H9 (cell line): Measurements from ENCODE around the gene URAD. TPM values are rescaled to one million over a fixed set of nuclear protein-coding genes. Genes with fewer than 3 reads are reported as not detected.

Experiments
- DNase-seq: peaks from one replicate; pipeline ENCODE4 v3.0.0-alpha.2; 2017
- H2AFZ ChIP-seq: one replicate; pipeline ENCODE4 v1.6.1; 2013; ENCODE audit warnings: mild to moderate bottlenecking, low read length, control low read depth, moderate library complexity
- H2AK5ac ChIP-seq: 2 replicates; pipeline ENCODE4 v1.6.1; 2013; ENCODE audit warnings: low read length, control low read depth, mixed read lengths; ENCODE audit not compliant: insufficient read length
- H2BK120ac ChIP-seq: one replicate; pipeline ENCODE4 v1.6.1; 2013; ENCODE audit warnings: low read depth, mild to moderate bottlenecking, low read length, control low read depth, inconsistent platforms; ENCODE audit not compliant: poor library complexity, severe bottlenecking
- H2BK12ac ChIP-seq: 2 replicates; pipeline ENCODE4 v1.6.1; 2013; ENCODE audit warnings: low read length, control low read depth, mixed read lengths, low read depth; ENCODE audit not compliant: insufficient read length
- H2BK15ac ChIP-seq: 2 replicates; pipeline ENCODE4 v1.6.1; 2013; ENCODE audit warnings: low read depth, low read length, control low read depth
- H2BK20ac ChIP-seq: one replicate; pipeline ENCODE4 v1.6.1; 2013; ENCODE audit warnings: low read depth, mild to moderate bottlenecking, low read length, control low read depth, inconsistent platforms; ENCODE audit not compliant: poor library complexity, severe bottlenecking
- H2BK5ac ChIP-seq: 2 replicates; pipeline ENCODE4 v1.6.1; 2013; ENCODE audit warnings: low read length, control low read depth, mixed read lengths; ENCODE audit not compliant: insufficient read length
- H3K14ac ChIP-seq: 2 replicates; pipeline ENCODE4 v1.6.1; 2013; ENCODE audit warnings: low read length, control low read depth; ENCODE audit not compliant: insufficient read depth
- H3K18ac ChIP-seq: 2 replicates; pipeline ENCODE4 v1.6.1; 2013; ENCODE audit warnings: low read depth, mild to moderate bottlenecking, mixed read lengths, low read length, control low read depth; ENCODE audit not compliant: insufficient read length
- H3K23ac ChIP-seq: 2 replicates; pipeline ENCODE4 v1.6.1; 2013; ENCODE audit warnings: low read length, control low read depth, mixed read lengths, low read depth; ENCODE audit not compliant: insufficient read length
- H3K23me2 ChIP-seq: 2 replicates; pipeline ENCODE4 v1.6.1; 2013; ENCODE audit warnings: low read depth, mild to moderate bottlenecking, mixed read lengths, low read length, control low read depth; ENCODE audit not compliant: insufficient read length, poor library complexity, severe bottlenecking
- H3K27ac ChIP-seq: 2 replicates; pipeline ENCODE4 v1.5.1; 2013; ENCODE audit warnings: low read length, control low read depth, mixed read lengths, low read depth; ENCODE audit not compliant: insufficient read length
- H3K27me3 ChIP-seq: 2 replicates; pipeline ENCODE4 v1.6.1; 2013; ENCODE audit warnings: low read length, control low read depth, inconsistent platforms; ENCODE audit not compliant: insufficient read depth
- H3K4ac ChIP-seq: 2 replicates; pipeline ENCODE4 v1.6.1; 2013; ENCODE audit warnings: low read depth, mild to moderate bottlenecking, control low read depth, inconsistent platforms, low read length, moderate library complexity
- H3K4me1 ChIP-seq: 2 replicates; pipeline ENCODE4 v1.6.1; 2013; ENCODE audit warnings: low read length, control low read depth, inconsistent platforms; ENCODE audit not compliant: insufficient read depth
- H3K4me2 ChIP-seq: 2 replicates; pipeline ENCODE4 v1.6.1; 2013; ENCODE audit warnings: low read length, control low read depth, mixed read lengths; ENCODE audit not compliant: insufficient read length, insufficient read depth
- H3K56ac ChIP-seq: 2 replicates; pipeline ENCODE4 v1.6.1; 2013; ENCODE audit warnings: low read depth, mild to moderate bottlenecking, mixed read lengths, low read length, control low read depth; ENCODE audit not compliant: insufficient read length
- H3K79me1 ChIP-seq: 2 replicates; pipeline ENCODE4 v1.6.1; 2013; ENCODE audit warnings: low read depth, mild to moderate bottlenecking, moderate library complexity, low read length, control low read depth, inconsistent platforms; ENCODE audit not compliant: insufficient read depth, poor library complexity, severe bottlenecking
- H3K79me2 ChIP-seq: 2 replicates; pipeline ENCODE4 v1.6.1; 2013; ENCODE audit warnings: low read length, control low read depth, inconsistent platforms; ENCODE audit not compliant: insufficient read depth
- H3K9ac ChIP-seq: 2 replicates; pipeline ENCODE4 v1.6.1; 2013; ENCODE audit warnings: low read length, control low read depth, mixed read lengths; ENCODE audit not compliant: insufficient read length; ENCODE audit errors: extremely low read depth
- H3K9me3 ChIP-seq: one replicate; pipeline ENCODE4 v1.6.1; 2013; ENCODE audit warnings: low read depth, low read length, inconsistent platforms; ENCODE audit not compliant: control insufficient read depth
- H3T11ph ChIP-seq: one replicate; pipeline ENCODE4 v1.6.1; 2013; ENCODE audit warnings: mild to moderate bottlenecking, low read length, control low read depth, inconsistent platforms
- H4K20me1 ChIP-seq: one replicate; pipeline ENCODE4 v1.6.1; 2013; ENCODE audit not compliant: control insufficient read depth, insufficient read length, insufficient read depth
- H4K5ac ChIP-seq: 2 replicates; pipeline ENCODE4 v1.6.1; 2013; ENCODE audit warnings: low read depth, mild to moderate bottlenecking, mixed read lengths, low read length, control low read depth; ENCODE audit not compliant: insufficient read length
- H4K8ac ChIP-seq: replicated peaks from 2 replicates; pipeline ENCODE4 v1.6.1; 2013; ENCODE audit warnings: low read length, control low read depth, mixed read lengths, low read depth; ENCODE audit not compliant: insufficient read length
- H4K91ac ChIP-seq: 2 replicates; pipeline ENCODE4 v1.6.1; 2013; ENCODE audit warnings: low read depth, mild to moderate bottlenecking, moderate library complexity, mixed read lengths, low read length, control low read depth; ENCODE audit not compliant: insufficient read length
- H3K27ac Mint-ChIP-seq, 3 experiments: 2 replicates in 2 of 3; 3 replicates in 1 of 3; pipeline ENCODE4 v1.8.0; 2020 to 2021; ENCODE audit warnings: mixed read lengths in 3 of 3, mild to moderate bottlenecking in 1 of 3, moderate library complexity in 1 of 3
- H3K27me3 Mint-ChIP-seq: 2 replicates; pipeline ENCODE4 v1.8.0; 2021; ENCODE audit warnings: low read depth, mild to moderate bottlenecking, moderate library complexity, mixed read lengths
- H3K36me3 Mint-ChIP-seq, 3 experiments: 2 replicates in 2 of 3; 3 replicates in 1 of 3; pipeline ENCODE4 v1.8.0; 2020 to 2021; ENCODE audit warnings: low read depth in 3 of 3, mixed read lengths in 3 of 3; ENCODE audit not compliant: insufficient read depth in 1 of 3
- H3K4me1 Mint-ChIP-seq, 2 experiments: 2 replicates each; pipeline ENCODE4 v1.8.0; 2020; ENCODE audit warnings: mixed read lengths in 2 of 2
- H3K4me3 Mint-ChIP-seq, 2 experiments: 2 replicates in 1 of 2; 3 replicates in 1 of 2; pipeline ENCODE4 v1.8.0; 2020 to 2021; ENCODE audit warnings: mild to moderate bottlenecking in 2 of 2, mixed read lengths in 2 of 2, moderate library complexity in 1 of 2
- H3K9me3 Mint-ChIP-seq, 2 experiments: 2 replicates in 1 of 2; 3 replicates in 1 of 2; pipeline ENCODE4 v1.8.0; 2020; ENCODE audit warnings: mild to moderate bottlenecking in 2 of 2, mixed read lengths in 2 of 2, moderate library complexity in 1 of 2
- WGBS: extraction: QIAGEN DNeasy Blood & Tissue Kit; methylation state at CpG from one replicate; pipeline ENCODE4 v1.1.7; 2013; ENCODE audit warnings: missing lambda C conversion rate, low lambda C conversion rate, mixed read lengths; ENCODE audit not compliant: insufficient read length; ENCODE audit errors: extremely low coverage; 5-methylcytosine and 5-hydroxymethylcytosine counted together
- total RNA-seq: library from RNA; stranded (reverse); gene quantifications from 2 replicates; pipeline ENCODE4 v1.2.1, GENCODE V29; 2021
- TF ChIP-seq, protein P1 (sequence below): fragments of 200-600 bp; sonication (generic); conservative IDR thresholded peaks from 3 replicates; pipeline ENCODE4 v1.8.0; 2021; ENCODE audit warnings: antibody characterized with exemption, mild to moderate bottlenecking

Gene URAD
- total RNA-seq, 1 experiment from 2014 or later = not detected

DNA sequence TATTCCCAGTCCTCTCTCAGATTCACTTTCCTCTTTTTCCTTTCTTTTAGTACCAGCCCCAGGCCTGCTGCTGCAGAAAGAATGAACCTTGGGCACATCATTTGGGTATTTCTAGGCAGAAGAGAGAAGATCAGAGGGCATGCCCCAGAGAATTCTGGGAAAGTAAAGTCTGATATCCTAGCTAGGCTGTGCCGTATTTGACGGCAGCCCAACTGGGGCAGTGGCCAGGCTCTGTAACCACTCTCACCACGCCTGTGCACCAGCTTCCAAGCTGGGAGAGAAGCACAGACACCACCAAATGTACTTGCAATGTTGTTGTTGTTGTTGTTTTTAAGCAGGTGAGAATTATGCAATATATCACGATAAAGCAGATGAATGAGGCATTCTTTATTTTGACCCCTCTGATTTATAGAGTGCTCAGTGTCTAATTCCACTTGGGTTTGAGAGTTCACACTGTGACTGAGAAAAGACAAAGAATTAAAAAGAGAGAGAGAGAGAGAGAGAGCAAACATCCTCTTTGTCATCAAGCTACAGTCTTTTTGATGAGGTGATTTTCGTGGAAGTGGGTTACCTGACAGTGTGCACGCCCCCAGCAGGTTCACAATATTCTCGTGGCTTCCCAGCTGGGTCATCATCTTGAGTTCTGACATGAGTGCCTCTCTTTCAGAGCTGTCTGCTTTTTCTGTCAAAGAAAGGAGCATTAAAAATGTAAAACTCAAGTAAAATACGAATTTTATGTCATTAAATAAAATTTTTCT, 39.3 kb upstream of the URAD start:
- WGBS = no CpG with 5 or more reads among the region's 8 CpGs

More for the DNA sequence above, 39.3 kb upstream of the URAD start:
- Histone ChIP-seq H2BK12ac (no peak overlapping the region), H3K4me2 (no peak overlapping the region), H3K56ac (no peak overlapping the region), H2BK15ac (no peak overlapping the region), H2AFZ (no peak overlapping the region), H2BK5ac (no peak overlapping the region), H2AK5ac (no peak overlapping the region), H3K9me3 (no peaks in the 10 kb centered on the region), H4K91ac (no peak overlapping the region), H3K14ac (no peak overlapping the region), H3K23ac (no peak overlapping the region), H3K79me2 (no peaks in the 10 kb centered on the region), H3K4me1 (peaks cover 4% of the 10 kb centered on the region; the same call in 1 of the 2 replicates), H4K20me1 (no peaks in the 10 kb centered on the region), H3K27me3 (no peaks in the 10 kb centered on the region), H2BK120ac (no peak overlapping the region), H3K23me2 (no peaks in the 10 kb centered on the region), H4K8ac (no peak overlapping the region), H3K79me1 (no peaks in the 10 kb centered on the region), H4K5ac (no peak overlapping the region), H3T11ph (no peak overlapping the region), H3K4ac (no peak overlapping the region), H3K9ac (no peak overlapping the region), H3K27ac (no peak overlapping the region), H3K18ac (no peak overlapping the region), H2BK20ac (no peak overlapping the region)
- DNase-seq = no peak
- Mint-ChIP-seq H3K27ac (no peak overlapping the region; a peak in 1 of 7 replicates), H3K9me3 (no peaks in the 10 kb centered on the region), H3K4me1 (peaks cover 17 to 21% of the 10 kb centered on the region in 2 experiments), H3K36me3 (no peaks in the 10 kb centered on the region), H3K4me3 (no peak overlapping the region), H3K27me3 (peaks cover 3% of the 10 kb centered on the region)
- TF ChIP-seq, protein P1, sequence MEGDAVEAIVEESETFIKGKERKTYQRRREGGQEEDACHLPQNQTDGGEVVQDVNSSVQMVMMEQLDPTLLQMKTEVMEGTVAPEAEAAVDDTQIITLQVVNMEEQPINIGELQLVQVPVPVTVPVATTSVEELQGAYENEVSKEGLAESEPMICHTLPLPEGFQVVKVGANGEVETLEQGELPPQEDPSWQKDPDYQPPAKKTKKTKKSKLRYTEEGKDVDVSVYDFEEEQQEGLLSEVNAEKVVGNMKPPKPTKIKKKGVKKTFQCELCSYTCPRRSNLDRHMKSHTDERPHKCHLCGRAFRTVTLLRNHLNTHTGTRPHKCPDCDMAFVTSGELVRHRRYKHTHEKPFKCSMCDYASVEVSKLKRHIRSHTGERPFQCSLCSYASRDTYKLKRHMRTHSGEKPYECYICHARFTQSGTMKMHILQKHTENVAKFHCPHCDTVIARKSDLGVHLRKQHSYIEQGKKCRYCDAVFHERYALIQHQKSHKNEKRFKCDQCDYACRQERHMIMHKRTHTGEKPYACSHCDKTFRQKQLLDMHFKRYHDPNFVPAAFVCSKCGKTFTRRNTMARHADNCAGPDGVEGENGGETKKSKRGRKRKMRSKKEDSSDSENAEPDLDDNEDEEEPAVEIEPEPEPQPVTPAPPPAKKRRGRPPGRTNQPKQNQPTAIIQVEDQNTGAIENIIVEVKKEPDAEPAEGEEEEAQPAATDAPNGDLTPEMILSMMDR = no peak
